ENCODE results near the gene SPATA33.
A peak's percentile ranks its signal among the peaks of the same experiment; 100 is the strongest.
"Not testable (repeated sequence)": the region's sequence is repeated elsewhere in the genome, so short reads cannot be mapped to it uniquely, and the experiment has no call there.

Gene SPATA33

DNA sequence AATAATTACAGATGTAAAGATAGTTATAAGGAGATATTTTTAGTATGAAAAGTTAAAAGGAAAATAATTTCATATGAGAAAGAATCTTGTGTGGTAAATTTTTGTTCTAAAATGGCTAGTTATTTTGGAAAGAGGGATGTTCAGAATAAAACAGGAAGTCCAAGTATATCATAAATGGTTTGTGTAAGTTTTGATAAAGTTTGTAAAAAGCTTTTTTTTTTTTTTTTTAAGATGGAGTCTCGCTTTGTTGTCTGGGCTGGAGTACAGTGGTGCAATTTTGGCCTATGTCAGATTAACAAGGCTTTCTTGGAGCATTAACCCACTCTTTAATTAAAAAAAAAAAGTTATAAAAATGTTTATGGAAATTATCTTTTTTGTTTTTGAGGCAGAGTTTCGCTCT lies 20.6 kb downstream of the SPATA33 start:
- Histone ChIP-seq H3K9ac (ENCODE audit: low read depth in 1 of 2, low read length in 2 of 2) (no peak overlapping the region), H3K4me3 (ENCODE audit: low read depth in 1 of 2, low read length in 2 of 2) (no peak overlapping the region), H3K27me3 (ENCODE audit: control insufficient read depth in 1 of 2, insufficient read depth in 2 of 2, low read length in 2 of 2) (no peaks in the 10 kb centered on the region), H3K4me1 (ENCODE audit: control insufficient read depth in 1 of 2, insufficient read depth in 2 of 2, low read length in 2 of 2) (no peaks in the 10 kb centered on the region), H3K36me3 (ENCODE audit: control insufficient read depth in 1 of 2, insufficient read depth in 2 of 2, low read length in 2 of 2) (no peaks in the 10 kb centered on the region), H3K27ac (ENCODE audit: low read depth, low read length) (no peak overlapping the region), H3K9me3 (ENCODE audit: control insufficient read depth in 1 of 2, low read length in 2 of 2) (no peaks in the 10 kb centered on the region)

DNA sequence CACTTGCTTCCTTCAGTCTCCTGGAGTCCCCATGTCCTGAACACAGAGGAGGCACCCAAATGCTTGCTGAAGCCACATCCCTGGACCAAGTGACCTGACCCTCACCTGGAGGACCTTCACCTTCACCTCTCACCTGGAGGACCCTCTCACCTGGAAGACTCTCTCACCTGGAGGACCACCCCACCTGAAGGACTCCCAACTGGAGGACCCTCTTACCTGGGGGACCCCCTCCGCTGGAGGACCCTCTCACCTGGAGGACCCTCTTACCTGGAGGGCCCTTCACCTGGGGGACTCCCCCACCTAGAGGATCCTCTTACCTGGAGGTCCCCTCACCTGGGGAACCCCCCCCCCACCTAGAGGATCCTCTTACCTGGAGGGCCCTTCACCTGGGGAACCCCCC lies 28.3 kb downstream of the SPATA33 start:
- Histone ChIP-seq H3K27me3 (ENCODE audit: control insufficient read depth in 1 of 2, insufficient read depth in 2 of 2, low read length in 2 of 2) (no peaks in the 10 kb centered on the region), H3K27ac (ENCODE audit: low read depth, low read length) (no peak overlapping the region), H3K4me3 (ENCODE audit: low read depth in 1 of 2, low read length in 2 of 2) (no peak overlapping the region), H3K4me1 (ENCODE audit: control insufficient read depth in 1 of 2, insufficient read depth in 2 of 2, low read length in 2 of 2) (peaks cover 7 to 15% of the 10 kb centered on the region in 2 donors), H3K9ac (ENCODE audit: low read depth in 1 of 2, low read length in 2 of 2) (no peak overlapping the region), H3K9me3 (ENCODE audit: control insufficient read depth in 1 of 2, low read length in 2 of 2) (no peaks in the 10 kb centered on the region), H3K36me3 (ENCODE audit: control insufficient read depth in 1 of 2, insufficient read depth in 2 of 2, low read length in 2 of 2) (peaks cover 11 to 18% of the 10 kb centered on the region in 2 donors)

DNA sequence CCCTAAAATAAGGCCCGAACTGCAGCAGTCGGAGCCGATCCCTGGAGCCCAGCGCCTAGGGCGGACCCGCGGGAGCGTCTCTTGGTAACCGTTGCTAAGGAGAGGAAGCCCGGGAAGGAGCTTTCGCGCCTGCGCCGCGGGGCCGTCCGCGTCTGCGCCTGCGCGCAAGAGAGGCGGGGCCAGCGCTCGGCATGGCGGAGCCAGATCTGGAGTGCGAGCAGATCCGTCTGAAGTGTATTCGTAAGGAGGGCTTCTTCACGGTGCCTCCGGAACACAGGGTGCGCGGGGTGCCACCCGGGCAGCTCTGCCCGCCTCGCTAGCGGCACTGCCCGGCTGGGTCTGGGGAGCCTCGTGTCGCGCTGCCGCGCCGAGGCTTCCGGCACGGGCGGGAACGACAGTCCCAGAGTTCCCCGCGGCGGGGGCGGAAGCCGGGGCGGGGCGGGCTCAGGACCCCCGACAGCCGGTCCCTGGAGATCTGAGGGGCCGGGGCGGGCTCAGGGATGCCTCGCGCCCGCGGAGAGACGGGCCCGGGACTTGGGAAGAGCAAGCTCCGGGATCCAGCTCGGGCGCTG lies 29.0 kb downstream of the SPATA33 start, which contains the start of gene CDK10:
TSS of gene CDK10 (plus strand) at position 170 of the 572 bp plus-strand sequence. CDS start at position 192, 22 bp downstream.
- H3K27ac ChIP-seq (ENCODE audit: low read depth, low read length): peak within 1 kb of the TSS; percentile 76
- H3K4me3 ChIP-seq (ENCODE audit: low read depth in 1 of 2, low read length in 2 of 2): peak within 1 kb of the TSS; percentile 82 to 89
- H3K27me3 ChIP-seq (ENCODE audit: control insufficient read depth in 1 of 2, insufficient read depth in 2 of 2, low read length in 2 of 2): no peaks in the 10 kb centered on the region
- H3K9me3 ChIP-seq (ENCODE audit: control insufficient read depth in 1 of 2, low read length in 2 of 2): no peaks in the 10 kb centered on the region
- peaks cover 14 to 24% of the 10 kb centered on the region in 2 donors for H3K36me3 ChIP-seq (ENCODE audit: control insufficient read depth in 1 of 2, insufficient read depth in 2 of 2, low read length in 2 of 2)
- H3K4me1 ChIP-seq (ENCODE audit: control insufficient read depth in 1 of 2, insufficient read depth in 2 of 2, low read length in 2 of 2): peaks cover 7 to 15% of the 10 kb centered on the region in 2 donors
- peak within 1 kb of the TSS; percentile 62 to 80 for H3K9ac ChIP-seq (ENCODE audit: low read depth in 1 of 2, low read length in 2 of 2)

DNA sequence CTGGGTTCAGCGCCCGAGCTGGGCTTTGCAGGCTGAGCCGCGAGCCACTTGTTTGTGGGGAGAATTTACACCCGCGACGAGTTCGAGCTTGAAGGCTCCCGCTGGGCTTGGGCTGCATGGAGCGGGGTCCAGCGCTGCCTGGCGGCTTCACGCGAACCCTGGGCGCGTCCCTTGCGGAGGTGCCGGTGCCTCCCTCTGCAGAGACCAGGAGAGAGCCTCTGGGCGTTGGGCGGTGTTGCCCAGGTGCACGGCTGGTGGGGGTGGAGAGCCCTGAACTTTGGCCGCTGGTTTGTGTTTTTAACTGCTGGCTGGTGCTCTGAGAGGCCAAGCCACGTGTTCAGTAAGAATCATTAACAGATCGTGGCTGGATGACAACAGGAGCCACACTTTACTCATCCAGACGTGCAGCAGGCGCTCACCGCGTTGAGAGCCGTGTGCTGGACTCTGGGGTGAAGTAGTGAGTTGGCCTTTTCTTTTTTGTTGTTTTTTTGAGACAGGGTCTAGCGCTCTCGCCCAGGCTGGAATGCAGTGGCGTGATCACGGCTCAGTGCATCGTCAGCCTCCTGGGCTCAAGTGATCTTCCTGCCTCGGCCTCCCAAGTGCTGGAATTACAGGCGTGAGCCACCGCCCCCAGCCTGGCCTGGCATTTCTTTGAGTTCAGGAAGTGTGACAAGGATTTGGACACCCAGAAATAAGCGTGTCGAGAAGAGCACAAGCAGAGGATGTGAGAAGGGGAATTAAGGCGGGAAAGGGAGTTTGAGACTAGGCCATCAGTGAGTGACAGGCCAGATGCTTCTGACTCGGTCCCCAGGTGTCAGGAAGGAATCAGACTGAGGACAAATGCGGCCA lies 29.7 kb downstream of the SPATA33 start:
- H3K4me1 ChIP-seq (ENCODE audit: control insufficient read depth in 1 of 2, insufficient read depth in 2 of 2, low read length in 2 of 2): peaks cover 7 to 15% of the 10 kb centered on the region in 2 donors
- peak overlapping the region; percentile 62 to 77 for H3K9ac ChIP-seq (ENCODE audit: low read depth in 1 of 2, low read length in 2 of 2)
- H3K27ac ChIP-seq (ENCODE audit: low read depth, low read length): peak overlapping the region; percentile 76
- no peaks in the 10 kb centered on the region for H3K9me3 ChIP-seq (ENCODE audit: control insufficient read depth in 1 of 2, low read length in 2 of 2)
- H3K27me3 ChIP-seq (ENCODE audit: control insufficient read depth in 1 of 2, insufficient read depth in 2 of 2, low read length in 2 of 2): no peaks in the 10 kb centered on the region
- H3K36me3 ChIP-seq (ENCODE audit: control insufficient read depth in 1 of 2, insufficient read depth in 2 of 2, low read length in 2 of 2): peaks cover 20 to 31% of the 10 kb centered on the region in 2 donors
- H3K4me3 ChIP-seq (ENCODE audit: low read depth in 1 of 2, low read length in 2 of 2): peak overlapping the region; percentile 82 to 89

DNA sequence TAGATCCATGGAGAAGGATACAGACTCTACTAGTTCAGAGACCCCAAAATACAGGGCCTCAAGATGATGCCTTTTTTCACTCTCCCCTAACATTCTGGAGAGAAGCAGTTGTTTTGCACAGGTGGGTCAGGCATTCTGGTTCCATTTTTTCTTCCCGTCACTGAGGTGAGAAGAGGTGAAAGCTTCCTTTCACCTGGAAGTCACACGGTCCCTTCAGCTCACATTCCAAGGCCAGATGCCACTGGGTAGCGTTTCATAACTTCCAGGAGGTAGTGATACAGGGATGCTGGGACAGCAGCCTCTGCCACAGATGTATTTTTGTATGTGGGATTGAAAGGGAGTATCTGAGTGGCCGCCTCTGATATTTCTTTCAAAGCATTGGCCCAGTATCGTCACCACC lies 30.8 kb downstream of the SPATA33 start:
- no peaks in the 10 kb centered on the region for H3K9me3 ChIP-seq (ENCODE audit: control insufficient read depth in 1 of 2, low read length in 2 of 2)
- peaks cover 7 to 15% of the 10 kb centered on the region in 2 donors for H3K4me1 ChIP-seq (ENCODE audit: control insufficient read depth in 1 of 2, insufficient read depth in 2 of 2, low read length in 2 of 2)
- peaks cover 22 to 37% of the 10 kb centered on the region in 2 donors for H3K36me3 ChIP-seq (ENCODE audit: control insufficient read depth in 1 of 2, insufficient read depth in 2 of 2, low read length in 2 of 2)
- H3K27me3 ChIP-seq (ENCODE audit: control insufficient read depth in 1 of 2, insufficient read depth in 2 of 2, low read length in 2 of 2): no peaks in the 10 kb centered on the region
- no peak overlapping the region for H3K27ac ChIP-seq (ENCODE audit: low read depth, low read length)
- no peak overlapping the region for H3K9ac ChIP-seq (ENCODE audit: low read depth in 1 of 2, low read length in 2 of 2)
- H3K4me3 ChIP-seq (ENCODE audit: low read depth in 1 of 2, low read length in 2 of 2): no peak overlapping the region

DNA sequence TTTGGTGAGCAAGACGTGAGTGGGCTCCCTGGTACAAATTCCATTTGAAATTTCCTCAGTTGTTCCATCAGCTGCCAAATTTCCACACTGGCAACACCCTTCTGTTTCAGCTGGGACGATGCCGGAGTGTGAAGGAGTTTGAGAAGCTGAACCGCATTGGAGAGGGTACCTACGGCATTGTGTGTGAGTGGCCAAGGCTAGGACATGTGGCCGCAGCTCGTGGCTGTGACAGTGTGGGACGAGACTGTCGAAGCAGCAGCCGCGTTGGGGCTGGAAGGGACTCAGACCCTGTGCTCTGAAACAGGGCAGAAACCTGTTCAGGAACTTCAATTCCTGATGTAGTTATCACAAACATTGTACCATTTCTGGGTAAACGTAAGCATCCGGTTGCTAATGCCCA lies 31.5 kb downstream of the SPATA33 start:
- H3K9me3 ChIP-seq (ENCODE audit: control insufficient read depth in 1 of 2, low read length in 2 of 2): no peaks in the 10 kb centered on the region
- peaks cover 7 to 15% of the 10 kb centered on the region in 2 donors for H3K4me1 ChIP-seq (ENCODE audit: control insufficient read depth in 1 of 2, insufficient read depth in 2 of 2, low read length in 2 of 2)
- H3K27me3 ChIP-seq (ENCODE audit: control insufficient read depth in 1 of 2, insufficient read depth in 2 of 2, low read length in 2 of 2): no peaks in the 10 kb centered on the region
- no peak overlapping the region for H3K9ac ChIP-seq (ENCODE audit: low read depth in 1 of 2, low read length in 2 of 2)
- H3K4me3 ChIP-seq (ENCODE audit: low read depth in 1 of 2, low read length in 2 of 2): no peak overlapping the region
- peaks cover 25 to 44% of the 10 kb centered on the region in 2 donors for H3K36me3 ChIP-seq (ENCODE audit: control insufficient read depth in 1 of 2, insufficient read depth in 2 of 2, low read length in 2 of 2)
- no peak overlapping the region for H3K27ac ChIP-seq (ENCODE audit: low read depth, low read length)

DNA sequence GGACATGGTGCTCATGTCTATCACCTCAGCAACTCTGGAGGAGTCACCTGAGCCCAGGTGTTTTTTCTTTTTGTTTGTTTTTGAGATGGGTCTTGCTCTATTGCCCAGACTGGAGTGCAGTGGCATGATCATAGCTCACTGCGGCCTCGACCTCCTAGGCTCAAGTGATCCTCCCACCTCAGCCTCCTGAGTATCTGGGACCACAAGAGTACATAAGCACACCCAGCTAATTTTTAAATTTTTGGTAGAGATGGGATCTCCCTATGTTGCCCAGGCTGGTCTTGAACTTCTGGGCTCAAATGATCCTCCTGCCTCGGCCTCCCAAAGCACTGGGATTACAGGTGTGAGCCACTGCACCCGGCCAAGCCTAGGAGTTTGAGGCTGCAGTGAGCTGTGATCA lies 32.0 kb downstream of the SPATA33 start:
- H3K4me3 ChIP-seq (ENCODE audit: low read depth in 1 of 2, low read length in 2 of 2); H3K9me3 ChIP-seq (ENCODE audit: control insufficient read depth in 1 of 2, low read length in 2 of 2); H3K27ac ChIP-seq (ENCODE audit: low read depth, low read length); H3K9ac ChIP-seq (ENCODE audit: low read depth in 1 of 2, low read length in 2 of 2); H3K27me3 ChIP-seq (ENCODE audit: control insufficient read depth in 1 of 2, insufficient read depth in 2 of 2, low read length in 2 of 2): not testable (repeated sequence)
- Histone ChIP-seq H3K4me1 (ENCODE audit: control insufficient read depth in 1 of 2, insufficient read depth in 2 of 2, low read length in 2 of 2) (peaks cover 7 to 15% of the 10 kb centered on the region in 2 donors), H3K36me3 (ENCODE audit: control insufficient read depth in 1 of 2, insufficient read depth in 2 of 2, low read length in 2 of 2) (peaks cover 25 to 49% of the 10 kb centered on the region in 2 donors)

DNA sequence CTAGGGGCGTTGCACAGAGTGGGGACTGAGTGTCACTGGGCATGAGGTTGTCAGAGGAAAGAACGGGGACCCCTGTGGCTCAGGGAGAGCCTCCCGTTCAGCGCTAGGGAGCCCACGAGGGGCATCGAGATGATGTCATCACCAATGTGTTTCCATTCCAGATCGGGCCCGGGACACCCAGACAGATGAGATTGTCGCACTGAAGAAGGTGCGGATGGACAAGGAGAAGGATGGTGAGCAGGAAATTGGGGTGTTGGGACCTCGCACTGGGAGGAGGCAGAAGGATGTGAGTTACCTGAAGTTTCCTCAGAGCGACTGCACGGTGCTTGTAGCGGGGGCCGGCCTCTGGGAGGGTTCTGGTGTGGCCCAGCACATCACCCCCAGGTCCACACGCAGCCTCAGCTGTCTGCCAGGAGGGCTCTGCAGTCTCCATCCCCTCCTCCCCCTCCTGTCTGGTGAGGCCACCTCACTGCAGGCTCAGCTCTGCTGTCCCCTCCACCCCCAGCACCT lies 32.8 kb downstream of the SPATA33 start:
- H3K9ac ChIP-seq (ENCODE audit: low read depth in 1 of 2, low read length in 2 of 2): no peak overlapping the region
- H3K4me3 ChIP-seq (ENCODE audit: low read depth in 1 of 2, low read length in 2 of 2): no peak overlapping the region
- H3K27ac ChIP-seq (ENCODE audit: low read depth, low read length): no peak overlapping the region
- H3K36me3 ChIP-seq (ENCODE audit: control insufficient read depth in 1 of 2, insufficient read depth in 2 of 2, low read length in 2 of 2): peaks cover 29 to 53% of the 10 kb centered on the region in 2 donors
- H3K27me3 ChIP-seq (ENCODE audit: control insufficient read depth in 1 of 2, insufficient read depth in 2 of 2, low read length in 2 of 2): no peaks in the 10 kb centered on the region
- H3K9me3 ChIP-seq (ENCODE audit: control insufficient read depth in 1 of 2, low read length in 2 of 2): no peaks in the 10 kb centered on the region
- H3K4me1 ChIP-seq (ENCODE audit: control insufficient read depth in 1 of 2, insufficient read depth in 2 of 2, low read length in 2 of 2): peaks cover 7 to 22% of the 10 kb centered on the region in 2 donors

DNA sequence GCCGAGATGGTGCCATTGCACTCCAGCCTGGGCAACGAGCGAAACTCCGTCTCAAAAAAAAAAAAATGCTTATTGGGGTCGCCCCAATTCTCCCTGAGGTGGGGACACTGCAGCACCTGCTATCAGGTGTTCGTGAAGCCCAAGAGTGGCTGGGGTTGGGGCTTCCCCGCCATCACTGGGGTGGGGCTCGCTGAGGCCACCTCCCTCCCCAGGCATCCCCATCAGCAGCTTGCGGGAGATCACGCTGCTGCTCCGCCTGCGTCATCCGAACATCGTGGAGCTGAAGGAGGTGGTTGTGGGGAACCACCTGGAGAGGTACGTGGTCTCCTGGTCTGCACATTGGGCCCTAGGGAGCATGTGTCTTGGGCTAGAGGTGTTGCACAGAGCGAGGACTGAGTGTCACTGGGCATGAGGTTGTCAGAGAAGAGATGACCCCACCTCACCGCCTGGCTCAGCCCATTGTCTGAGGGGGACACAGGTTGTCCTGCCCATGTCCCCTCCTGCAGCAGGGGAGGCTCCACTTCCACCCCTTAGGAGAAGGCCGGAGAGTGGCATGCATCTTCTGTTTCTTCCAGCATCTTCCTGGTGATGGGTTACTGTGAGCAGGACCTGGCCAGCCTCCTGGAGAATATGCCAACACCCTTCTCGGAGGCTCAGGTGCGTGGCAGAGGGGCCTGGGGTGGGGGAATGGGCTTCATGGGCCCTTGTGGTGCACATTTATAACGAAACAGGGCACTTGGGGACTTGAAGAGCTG lies 33.8 kb downstream of the SPATA33 start:
- Histone ChIP-seq H3K27ac (ENCODE audit: low read depth, low read length) (no peak overlapping the region), H3K27me3 (ENCODE audit: control insufficient read depth in 1 of 2, insufficient read depth in 2 of 2, low read length in 2 of 2) (no peaks in the 10 kb centered on the region), H3K4me3 (ENCODE audit: low read depth in 1 of 2, low read length in 2 of 2) (no peak overlapping the region), H3K9ac (ENCODE audit: low read depth in 1 of 2, low read length in 2 of 2) (no peak overlapping the region), H3K9me3 (ENCODE audit: control insufficient read depth in 1 of 2, low read length in 2 of 2) (no peaks in the 10 kb centered on the region), H3K4me1 (ENCODE audit: control insufficient read depth in 1 of 2, insufficient read depth in 2 of 2, low read length in 2 of 2) (peaks cover 7 to 27% of the 10 kb centered on the region in 2 donors), H3K36me3 (ENCODE audit: control insufficient read depth in 1 of 2, insufficient read depth in 2 of 2, low read length in 2 of 2) (peaks cover 29 to 60% of the 10 kb centered on the region in 2 donors)

Measured in duodenal mucosa (tissue), 2 donors.